ENCODE results near the gene MYO3B.
"Not testable (repeated sequence)": the region's sequence is repeated elsewhere in the genome, so short reads cannot be mapped to it uniquely, and the experiment has no call there.

MYO3B gene

DNA sequence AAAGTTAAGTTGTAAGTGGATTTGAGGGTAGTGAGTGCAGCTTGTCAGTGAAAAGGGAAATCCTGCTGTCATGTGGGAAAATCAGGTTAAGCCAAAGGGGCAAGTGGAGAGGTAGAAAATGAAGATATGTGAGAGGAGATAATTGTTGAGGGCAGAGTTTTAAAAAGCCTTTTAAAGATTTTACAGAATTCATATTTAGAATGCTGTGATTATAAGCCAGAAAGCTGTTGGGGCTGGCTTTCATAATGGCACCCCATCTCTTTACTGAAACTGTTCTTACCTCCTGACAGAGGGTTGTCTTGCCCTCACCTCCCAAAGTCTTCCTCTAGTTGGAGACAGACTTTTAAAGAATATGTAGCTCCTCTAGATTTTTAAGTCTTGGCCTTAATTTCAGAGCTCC, 86.9 kb downstream of the MYO3B start:
- DNase-seq, result no peak

DNA sequence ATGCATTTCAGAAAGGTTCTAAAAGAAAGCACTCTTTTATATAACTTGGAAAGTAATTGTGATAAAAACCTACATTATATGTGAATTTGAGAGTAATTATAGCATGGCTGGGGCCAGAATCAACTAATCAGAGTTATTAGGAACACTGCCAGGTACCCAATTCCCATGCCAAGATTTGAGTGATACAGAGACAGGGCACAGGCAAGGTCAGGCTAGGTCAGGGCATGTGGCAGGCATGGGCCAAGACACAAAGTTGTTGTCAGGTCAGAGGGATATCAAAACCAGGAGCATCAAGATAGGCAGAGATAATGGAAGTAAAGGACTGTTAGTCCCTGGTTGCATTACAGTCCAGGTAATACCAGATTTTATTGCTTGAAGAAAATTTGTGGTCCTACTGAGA, 87.4 kb downstream of the MYO3B start:
- DNase-seq, result no peak

DNA sequence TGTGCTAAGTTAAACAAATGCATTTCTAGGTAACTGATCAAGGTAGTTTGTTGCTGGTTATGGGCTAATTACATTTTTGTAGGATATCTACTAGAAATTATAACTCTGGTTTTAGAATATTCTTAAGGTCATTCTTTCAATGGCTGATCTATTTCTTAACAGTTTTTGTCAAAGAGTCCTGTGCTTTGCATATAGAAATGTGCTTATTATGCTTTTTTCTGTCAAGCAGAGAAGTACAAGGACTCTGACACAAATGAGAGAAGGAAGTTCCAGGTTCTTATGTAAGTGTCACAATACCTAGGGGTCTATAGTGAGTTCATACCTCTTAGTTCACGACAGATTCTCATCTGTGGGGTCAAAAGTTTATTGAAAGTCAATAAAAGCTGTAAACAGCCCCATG, 88.4 kb downstream of the MYO3B start:
- DNase-seq, result no peak

DNA sequence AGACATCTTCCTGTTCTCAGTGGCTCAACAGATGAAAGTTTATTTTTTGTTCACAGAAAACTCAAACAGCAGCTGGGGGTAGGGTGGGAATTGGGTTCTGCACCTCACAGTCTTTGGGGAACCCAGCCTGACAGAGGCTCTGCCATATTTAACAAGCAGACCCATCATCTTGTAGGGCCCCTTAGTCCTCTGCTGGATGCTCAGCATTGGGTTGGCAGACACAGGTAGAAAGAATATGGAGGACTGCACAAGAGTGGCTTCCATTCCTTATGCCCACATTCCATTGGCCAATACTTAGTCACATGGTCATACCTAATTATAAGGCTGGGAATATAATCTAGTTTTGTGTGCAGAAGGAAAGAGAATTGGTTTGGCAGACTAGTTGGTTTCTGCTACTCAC, 89.1 kb downstream of the MYO3B start:
- no peak for DNase-seq

DNA sequence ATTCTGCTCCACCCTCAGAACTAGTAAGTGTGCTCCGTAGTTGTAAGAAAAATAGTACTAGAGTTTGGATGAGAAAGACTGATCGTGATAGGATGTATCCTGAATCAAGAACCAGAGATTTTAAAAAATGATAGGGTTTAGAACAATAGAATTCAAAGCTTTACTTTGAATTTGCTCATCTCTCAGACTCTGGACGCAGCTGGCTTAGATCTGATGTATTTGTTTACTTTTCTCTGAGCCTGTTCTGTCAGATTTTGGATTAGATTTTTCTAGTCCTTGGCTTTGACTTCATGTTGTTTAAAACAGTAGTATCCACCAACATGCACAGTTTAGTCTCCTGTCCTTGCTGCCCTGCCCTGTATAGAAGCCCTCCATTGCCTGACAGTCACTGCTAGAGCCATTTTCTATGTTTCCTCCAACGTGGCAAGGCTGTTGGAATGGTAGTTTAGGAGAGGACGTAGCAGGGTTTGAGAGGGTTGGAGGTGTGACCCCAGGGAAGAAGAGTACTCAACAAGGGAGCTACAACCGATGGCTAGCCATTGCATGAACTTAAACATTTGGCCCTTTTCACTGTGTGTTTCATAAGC, 92.4 kb downstream of the MYO3B start:
- DNase-seq, result no peak

DNA sequence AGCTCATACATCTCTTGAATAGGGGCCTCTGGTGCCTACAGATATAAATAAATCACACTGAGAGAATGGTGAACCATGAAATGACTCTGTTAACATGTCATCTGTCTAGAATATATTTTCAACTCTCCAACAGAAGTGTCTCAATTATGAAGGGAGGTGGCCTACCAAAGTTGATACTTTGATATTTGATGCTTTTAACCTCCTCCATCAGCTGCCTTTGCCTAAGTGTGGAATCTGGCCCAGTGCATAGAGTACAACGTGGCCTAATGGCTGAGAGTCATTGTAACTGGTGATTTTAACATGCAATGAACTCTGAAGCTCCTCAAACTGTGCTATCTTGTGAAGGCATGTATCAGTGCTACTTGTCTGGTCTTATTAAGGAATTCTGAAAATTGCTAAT, 93.4 kb downstream of the MYO3B start:
- DNase-seq, result peak; percentile 1 to 85 (median 13)

DNA sequence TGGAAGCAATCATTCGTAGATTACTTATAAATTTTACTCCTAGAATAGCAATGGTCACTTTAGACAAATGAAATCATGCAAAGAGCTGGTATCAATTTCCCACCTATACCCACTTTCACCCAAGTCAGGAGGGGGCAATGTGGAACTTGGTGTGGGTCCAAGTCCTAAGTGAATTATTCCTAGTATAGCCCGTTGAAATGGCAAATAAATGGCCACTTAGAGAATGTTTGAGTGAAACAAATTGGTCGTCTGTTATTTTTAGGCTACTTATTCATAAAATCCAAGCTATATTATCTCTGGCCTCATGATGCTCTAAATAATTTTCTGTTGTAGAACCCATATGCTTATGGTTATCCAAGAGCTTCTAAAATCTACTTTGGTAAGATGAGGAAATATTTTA, 98.1 kb downstream of the MYO3B start:
- DNase-seq, result peak in 2 of 3 experiments; percentile 9 to 57

DNA sequence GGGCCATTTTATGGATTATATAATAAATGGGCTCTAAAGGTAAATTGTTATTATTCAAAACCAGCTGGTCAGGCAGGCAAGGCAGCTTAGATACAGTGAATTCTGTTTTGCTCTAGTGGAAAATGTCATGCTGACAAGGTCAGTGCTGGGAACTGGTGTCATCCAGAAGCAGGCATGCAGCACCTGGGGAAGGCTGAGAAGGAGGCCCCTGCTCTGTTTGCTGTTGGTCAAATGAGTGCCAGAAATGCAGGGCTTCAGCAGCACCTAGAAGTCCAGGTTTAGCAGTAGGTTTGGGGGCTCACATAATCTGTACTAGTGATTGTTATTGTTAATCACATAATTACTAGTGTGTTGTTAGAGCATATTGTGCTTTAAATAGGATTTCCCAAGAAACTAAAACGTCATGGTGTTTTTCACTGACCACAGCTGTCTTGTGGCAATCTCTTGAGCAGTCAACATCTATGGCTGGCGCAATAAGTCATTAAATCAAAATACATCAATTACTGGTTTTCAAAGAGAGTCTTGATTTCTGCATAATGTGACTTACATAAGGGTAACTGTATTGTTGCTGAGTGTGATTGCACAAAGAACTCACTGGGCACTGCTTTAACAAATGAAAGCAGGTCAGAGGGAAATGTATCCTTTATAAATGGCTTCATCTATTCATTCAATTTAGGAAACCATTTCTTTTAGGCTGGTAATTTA, 99.1 kb downstream of the MYO3B start:
- DNase-seq, result peak in 2 of 3 experiments; percentile 58 to 93

DNA sequence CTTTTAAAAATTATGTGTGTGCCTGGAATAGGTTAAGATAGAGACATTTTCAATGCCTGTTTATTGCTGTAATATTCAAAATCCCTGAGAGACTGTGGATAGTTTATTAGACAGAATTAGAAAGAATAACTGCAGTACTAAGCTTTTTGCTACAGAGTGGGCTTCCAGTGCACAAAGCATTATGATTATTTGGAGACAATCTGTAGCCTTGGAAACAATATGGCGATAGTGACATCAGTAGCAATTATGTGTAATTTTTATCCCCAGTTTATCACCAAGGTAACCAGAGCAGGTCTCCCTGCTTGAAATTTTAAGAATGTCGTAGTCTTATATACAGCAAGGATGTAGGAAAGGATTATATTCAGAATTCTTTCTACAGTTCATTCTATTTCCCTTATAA, 100.0 kb downstream of the MYO3B start:
- peak in 2 of 3 experiments; percentile 1 to 77 for DNase-seq

DNA sequence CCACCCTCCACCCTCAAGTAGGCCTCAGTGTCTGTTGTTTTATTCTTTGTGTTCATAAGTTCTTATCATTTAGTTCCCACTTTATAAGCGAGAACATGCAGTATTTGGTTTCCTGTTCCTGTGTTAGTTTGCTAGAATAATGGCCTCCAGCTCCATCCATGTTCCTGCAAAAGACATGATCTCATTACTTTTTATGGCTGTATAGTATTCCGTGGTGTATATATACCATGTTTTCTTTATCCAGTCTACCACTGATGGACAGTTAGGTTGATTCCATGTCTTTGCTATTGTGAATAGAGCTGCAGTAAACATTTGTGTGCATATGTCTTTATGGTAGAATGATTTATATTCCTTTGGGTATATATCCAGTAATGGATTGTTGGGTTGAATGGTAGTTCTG, 101.7 kb downstream of the MYO3B start:
- DNase-seq, result not testable (repeated sequence)

DNA sequence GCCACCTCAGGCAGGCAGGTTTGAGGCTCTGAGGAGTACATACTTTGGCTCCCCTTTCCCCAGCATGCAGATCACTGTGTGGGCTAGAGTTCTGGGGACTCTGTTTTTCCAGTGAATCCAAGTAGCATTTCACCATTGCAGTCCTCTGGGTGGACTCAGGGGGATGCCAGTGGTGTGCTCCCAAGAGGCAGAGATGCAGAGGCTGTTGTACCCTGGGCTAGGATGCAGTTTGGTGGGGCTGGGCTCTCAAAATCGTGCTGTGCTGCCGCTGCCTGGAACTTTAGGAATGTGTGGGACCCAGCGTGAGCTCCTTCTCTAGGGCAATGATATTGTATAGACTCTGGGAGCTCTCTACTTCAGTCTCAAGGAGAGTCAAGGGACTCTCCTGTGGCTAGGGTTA, 104.9 kb downstream of the MYO3B start:
- DNase-seq, result no peak

DNA sequence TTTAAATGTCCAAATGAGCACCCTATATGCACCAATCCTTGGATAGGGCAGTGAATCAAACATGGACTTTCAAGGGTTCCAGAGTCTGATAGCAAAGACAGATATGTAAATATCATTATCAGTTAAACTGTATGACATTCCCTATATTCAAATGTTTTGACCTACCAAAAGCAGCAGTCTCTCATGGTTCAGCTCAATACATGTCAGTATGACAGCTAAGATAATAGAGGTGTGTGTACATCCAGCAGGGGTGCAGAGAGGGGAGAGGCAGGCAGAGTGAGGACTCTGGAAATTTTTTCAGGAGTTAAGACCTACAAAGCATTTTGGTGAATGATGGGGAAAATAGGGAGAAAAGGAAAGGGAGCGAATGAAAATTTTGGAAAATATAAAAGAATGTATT, 106.3 kb downstream of the MYO3B start:
- DNase-seq, result peak in 2 of 3 experiments; percentile 2 to 16

DNA sequence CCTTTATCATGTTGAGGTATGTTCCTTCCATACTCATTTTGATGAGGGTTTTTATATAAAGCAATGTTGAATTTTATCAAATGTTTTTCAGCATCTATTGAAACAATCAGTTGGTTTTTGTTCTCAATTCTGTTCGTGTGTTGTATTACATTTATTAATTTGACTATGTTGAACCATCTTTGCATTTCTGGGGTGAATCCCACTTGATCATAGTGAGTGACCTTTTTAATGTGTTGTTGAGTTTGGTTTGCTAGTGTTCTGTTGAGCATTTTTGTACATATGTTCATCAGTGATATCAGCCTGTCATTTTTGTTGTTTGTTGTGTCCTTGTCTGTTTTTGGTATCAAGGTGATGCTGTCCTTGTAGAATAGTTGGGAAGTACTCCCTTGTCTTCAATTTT, 110.9 kb downstream of the MYO3B start:
- DNase-seq, result no peak

DNA sequence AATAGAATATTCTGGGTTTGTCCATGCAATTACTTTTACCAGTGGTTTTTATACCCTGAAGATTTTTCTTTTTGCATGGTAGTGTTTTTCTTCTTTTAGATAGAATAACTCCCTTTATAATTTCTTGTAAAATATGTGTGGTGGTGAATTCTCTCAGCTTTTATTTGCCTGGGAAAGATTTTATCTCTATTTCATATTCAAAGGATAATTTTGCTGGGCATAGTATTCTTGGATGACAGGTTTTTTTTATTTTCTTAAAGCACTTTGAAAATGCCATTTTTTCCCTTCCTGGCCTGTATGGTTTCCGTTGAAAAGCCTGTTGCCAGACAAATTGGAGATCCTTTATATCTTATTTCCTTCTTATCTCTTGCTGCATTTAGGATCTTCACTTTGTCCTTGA, 113.5 kb downstream of the MYO3B start:
- no peak for DNase-seq

DNA sequence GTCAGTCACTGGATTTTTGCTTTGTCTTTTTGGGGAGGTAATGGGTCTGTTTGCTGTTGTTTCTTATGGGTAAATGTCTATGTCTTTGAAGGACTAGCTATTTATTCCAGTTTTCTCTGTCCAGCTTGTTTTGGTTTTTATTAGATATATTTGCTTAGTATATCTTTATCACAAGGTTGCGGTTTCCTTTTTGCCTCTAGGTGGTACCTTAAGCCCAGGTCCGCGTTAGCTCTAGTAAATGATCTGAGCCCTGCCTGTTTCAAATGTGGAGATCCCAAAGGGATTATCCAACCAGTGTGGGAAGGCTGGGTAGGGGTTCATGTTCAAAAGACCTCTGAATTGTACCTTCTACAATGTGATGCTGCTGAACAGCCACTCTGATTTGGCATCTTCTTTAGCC, 114.5 kb downstream of the MYO3B start:
- no peak for DNase-seq

DNA sequence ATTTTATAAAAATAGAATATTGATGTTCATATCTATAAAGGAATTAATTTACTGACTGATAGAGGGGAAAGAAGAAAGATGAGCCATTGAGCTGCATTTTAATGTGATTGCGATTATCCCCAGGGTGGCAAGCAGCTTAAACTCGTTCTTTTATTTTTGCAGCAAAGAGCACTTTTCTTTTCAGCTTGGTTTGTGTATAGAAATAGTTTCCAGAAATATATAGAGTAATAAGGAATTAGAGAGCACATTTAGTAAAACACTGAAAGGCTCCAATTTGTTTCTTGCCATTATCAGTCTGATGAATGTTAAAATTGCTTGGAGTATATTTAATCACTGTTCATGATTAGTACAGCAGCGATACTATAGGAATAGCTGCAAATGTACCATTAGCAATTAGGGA, 119.5 kb downstream of the MYO3B start:
- no peak for DNase-seq

DNA sequence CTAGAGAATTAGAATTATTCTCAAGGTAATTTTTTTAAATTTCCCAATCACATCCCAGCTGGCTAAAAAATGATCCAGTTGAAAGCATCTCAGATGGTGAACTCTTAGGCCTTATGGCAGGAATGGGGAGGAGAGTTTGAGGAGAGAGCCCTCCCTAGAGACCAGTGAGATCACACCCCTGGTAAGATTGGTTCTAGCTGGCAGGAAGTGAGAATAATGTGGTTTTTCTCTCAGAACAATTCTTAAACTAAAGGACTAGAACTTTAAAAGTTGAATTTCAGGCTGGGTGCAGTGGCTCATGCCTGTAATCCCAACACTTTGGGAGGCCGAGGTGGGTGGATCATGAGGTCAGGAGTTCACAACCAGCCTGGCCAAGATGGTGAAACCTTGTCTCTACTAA, 120.2 kb downstream of the MYO3B start:
- no peak for DNase-seq

DNA sequence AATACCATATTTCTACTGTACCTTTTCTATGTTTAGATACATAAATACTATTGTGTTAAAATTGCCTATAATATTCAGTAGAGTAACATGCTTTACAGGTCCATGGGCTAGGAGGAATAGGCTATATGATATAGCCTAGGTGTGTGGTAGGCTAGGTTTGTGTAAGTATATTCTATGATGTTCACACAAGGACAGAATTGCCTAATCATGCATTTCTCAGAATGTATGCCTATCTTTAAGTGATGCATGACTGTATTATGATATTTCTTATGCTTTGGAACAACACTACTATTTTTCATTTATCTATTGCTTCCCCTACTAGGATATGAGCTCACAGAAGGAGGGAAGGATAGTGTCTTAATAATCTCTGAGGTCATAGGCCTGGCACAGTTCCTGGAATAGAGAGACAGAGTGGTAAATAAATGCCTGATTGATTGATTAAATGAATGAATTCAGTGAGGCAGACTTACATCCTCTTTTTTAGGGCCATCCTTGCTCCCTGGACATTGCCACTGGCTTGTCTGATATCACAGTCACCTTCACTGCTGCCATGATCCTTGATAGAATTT, 121.0 kb downstream of the MYO3B start:
- no peak for DNase-seq

DNA sequence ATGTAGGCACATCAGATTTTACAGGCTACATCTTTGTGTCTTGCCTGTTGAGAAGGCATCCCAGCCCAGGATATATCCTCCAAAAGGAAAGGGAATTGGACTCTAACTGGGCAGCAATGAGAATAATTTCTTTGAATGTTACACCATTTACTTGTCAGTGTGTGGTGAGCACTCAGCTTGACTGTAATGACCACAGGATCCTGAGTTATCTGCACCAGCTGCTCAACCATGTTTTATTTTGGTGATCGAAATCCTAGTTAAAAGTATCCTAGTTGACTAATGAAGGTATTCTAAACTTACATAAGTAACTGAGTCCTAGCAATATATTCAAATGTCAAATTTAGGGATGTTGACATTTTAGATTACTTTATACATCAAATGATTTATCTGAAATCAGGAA, 123.0 kb downstream of the MYO3B start:
- DNase-seq, result no peak

DNA sequence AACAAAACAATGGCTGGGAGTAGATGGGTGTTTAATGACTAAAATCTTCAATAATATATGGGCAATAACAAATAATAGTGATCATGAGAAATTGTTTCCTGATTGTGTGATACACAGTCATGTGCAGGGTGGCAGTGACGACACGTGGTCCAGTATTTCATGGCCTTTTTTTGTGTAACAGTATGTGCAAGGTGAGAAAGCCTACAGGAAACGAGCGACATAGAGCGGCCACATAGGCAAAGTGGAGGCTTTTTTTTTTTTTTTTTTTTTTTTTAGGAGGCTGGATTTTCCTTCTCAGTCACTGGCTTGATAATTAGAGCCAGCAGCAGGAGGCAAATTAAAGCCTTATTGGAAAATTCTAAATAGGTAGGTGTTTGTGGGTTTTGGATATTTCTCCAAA, 123.7 kb downstream of the MYO3B start:
- DNase-seq, result no peak

DNA sequence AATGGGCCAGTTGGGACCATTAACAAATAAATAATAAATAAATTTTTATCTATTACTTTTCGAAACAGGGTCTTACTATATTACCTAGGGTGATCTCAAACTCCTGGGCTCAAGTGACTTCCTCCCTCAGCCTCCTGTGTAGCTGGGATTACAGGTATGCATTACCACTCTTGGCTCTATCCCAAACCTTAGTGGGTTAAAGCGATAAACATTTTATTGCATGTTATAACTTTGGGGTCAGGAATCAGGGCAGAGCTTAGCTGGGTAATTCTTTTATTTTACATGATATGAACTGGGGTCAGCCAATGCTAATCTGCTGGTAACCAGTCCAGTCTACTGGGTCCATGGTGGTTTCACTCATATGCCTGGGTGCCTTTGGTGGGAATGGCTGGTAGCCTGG, 127.8 kb downstream of the MYO3B start:
- no peak for DNase-seq

DNA sequence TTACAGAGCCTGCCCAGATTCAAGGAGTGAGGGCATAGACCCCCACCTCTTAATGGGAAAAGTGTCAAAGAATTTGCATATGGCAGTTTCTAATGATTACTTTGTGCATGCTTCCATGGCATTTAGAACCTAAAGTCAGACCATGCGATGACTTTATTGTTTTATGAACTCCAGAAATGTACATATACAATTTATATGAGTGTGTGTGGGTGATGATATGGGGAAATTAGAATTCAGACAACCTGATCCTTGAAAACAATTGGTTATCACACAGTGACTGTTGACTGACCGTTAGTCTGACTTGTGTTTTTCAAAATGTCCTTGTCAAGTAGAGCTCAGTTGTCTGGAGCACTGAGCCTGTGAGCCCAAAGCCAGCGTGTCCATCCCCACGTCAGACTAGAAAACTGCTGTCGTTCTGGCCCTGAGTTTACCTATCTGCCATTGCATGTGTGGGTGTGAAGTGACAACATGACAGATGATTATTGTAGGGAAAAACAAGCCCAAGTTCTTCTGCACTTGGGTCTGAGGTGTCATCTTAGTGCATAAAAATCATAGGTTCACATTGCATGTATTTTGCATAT, 128.4 kb downstream of the MYO3B start:
- no peak for DNase-seq

DNA sequence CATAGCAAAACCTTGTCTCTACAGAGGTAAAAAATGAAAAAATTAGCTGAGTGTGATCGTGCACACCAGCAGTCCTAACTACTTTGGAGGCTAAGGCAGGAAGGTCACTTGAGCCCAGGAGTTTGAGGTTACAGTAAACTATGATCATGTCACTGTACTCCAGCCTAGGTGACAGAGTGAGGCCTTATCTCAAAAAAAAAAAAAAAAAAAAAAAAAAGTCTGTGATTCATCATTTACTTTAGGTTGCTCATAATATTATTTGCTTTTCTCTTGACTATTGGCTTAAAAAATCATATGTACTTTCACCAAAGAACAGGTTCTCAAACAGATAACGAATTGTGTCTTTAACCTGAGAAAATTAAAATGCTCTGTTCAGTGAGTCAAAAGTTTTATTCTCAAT, 129.1 kb downstream of the MYO3B start:
- DNase-seq, result no peak

Measured in NCI-H1417 (cell line).